NCI-H82 treated with DMSO at 0.1 percent for 48 hours (cell line): Measurements from ENCODE around the gene U2SURP.
"Not testable (repeated sequence)": the region's sequence is repeated elsewhere in the genome, so short reads cannot be mapped to it uniquely, and the experiment has no call there.

Experiments
- DNase-seq: peaks from one replicate; lab custom pipeline; 2025; ENCODE audit not compliant: unreplicated experiment; lab: John Stamatoyannopoulos, UW

U2SURP gene

DNA sequence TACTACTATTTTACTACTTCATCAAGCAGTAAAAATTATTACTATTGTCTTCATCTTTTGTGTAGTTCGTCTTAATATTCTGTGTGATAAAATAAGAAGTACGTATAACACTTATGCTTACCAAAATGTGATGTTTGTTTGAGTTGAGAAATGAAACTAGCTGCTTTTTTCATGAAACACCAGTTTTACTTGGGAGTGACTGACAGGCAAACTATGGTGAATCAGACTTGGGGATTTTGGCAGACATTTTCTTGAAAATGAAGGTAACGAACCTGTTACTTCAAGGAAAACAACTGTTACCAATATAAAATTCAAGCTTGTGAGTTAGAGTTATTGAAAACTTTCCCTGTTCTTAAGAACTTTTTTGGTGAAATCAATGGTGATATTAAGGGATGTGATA is 10.3 kb downstream of the U2SURP start:
- no peak for DNase-seq

DNA sequence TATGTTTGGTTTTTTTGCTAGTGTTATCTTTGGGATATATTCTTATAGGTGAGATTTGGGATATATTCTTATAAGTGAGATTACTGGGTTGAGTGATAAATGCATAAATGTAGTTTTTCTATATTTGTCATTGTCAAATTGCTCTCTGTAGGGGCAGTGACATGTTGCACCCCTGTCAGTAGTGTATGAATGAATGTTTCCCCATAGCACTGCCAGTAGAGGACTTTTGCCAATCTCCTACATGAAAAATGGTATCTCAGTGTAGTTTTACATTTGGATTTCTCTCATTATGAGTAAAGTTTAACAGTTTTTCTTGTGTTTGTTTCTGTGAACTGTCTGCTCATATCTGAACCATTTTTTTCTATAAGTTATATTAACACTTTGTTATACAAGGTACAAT is 13.6 kb downstream of the U2SURP start:
- DNase-seq: no peak

DNA sequence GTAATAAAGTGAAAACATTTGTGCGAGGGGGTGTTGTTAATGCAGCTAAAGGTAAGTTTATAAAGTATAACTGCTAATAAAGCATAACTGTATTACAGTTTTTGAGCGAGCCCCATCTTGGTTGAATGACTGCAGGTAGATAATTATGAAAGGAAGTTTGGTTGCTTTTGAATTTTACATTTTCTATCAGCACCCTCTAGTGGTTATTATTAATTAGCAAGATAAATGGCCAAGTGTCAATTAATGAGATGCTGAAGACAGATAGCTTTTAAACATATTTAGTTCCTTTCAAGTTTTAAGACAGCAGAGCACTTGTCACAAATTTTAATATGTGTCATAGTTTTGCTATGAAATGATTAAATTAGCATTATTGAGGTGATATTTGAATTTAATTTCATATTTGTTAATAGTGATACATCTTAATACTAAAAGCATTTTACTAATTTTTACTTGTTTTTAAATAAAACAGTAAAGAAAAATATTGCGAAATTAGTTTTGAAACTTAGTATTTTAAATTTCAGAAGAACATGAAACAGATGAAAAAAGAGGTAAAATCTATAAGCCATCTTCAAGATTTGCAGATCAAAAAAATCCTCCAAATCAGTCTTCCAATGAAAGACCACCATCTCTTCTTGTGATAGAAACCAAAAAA is 15.1 kb downstream of the U2SURP start:
- DNase-seq: peak; percentile 20

DNA sequence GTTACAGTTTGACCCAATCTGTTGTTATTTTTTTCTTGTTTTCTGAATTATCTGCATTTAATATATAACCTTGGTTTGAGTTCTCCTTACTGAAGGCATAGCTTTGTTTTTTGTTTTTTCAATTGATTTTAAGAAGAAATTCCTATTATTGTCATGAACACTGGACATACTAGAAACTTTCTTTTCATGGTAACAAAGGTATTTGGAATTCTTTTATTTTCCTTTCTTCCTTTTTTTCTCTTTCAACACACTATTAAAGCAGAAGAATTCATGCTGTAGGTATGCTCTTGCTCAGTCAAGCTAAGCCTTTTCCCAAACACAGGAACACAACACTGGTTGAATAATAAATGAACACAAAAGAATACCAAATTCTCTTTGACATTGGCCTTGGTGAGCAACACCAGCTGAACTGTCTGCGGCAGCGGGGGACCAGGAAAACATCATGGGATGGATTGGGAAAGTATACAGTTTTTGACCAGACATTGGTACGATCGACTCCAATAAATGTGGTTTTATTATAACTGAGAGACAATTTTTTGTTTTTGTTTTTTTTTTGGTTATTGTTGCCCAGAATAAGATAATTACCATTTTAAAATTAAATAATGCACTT is 23.1 kb downstream of the U2SURP start:
- no peak for DNase-seq

DNA sequence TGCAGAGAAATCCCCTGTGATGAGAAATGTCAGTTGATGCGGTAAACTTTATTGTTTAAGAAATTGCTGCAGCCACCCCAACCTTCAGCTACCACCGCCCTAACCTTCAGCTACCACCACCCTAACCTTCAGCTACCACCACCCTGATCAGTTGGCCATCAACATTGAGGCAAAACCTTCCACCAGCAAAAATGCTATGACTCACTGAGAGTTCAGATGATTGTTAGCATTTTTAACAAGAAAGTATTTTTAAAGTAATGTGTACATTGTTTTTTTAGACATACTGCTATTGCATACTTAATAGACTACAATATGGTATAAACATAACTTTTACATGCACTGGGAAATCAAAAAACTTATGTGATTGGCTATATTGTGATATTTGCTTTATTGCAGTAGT is 30.0 kb downstream of the U2SURP start:
- no peak for DNase-seq

DNA sequence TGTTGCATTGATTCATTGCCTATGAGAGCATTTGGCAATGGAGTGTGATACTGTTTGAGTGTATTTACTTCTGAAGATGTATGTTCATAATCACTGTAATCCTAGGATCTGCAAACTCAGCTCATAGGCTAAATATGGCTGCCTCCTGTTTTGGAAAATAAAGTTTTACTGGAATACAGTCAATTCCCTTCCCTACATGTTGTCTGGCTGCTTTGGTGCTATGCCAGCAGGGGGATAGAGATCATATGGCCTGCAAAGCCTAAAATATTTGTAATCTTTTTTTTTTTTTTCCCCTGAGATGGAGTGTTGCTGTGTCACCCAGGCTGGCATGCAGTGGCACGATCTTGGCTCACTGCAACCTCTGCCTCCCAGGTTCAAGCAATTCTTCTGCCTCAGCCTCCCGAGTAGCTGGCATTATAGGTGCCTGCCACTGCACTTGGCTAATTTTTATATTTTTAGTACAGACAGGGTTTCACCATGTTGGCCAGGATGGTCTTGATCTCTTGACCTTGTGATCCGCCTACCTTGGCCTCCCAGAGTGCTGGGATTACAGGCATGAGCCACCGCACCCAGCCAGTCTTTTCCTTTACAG is 30.5 kb downstream of the U2SURP start:
- DNase-seq: not testable (repeated sequence)

DNA sequence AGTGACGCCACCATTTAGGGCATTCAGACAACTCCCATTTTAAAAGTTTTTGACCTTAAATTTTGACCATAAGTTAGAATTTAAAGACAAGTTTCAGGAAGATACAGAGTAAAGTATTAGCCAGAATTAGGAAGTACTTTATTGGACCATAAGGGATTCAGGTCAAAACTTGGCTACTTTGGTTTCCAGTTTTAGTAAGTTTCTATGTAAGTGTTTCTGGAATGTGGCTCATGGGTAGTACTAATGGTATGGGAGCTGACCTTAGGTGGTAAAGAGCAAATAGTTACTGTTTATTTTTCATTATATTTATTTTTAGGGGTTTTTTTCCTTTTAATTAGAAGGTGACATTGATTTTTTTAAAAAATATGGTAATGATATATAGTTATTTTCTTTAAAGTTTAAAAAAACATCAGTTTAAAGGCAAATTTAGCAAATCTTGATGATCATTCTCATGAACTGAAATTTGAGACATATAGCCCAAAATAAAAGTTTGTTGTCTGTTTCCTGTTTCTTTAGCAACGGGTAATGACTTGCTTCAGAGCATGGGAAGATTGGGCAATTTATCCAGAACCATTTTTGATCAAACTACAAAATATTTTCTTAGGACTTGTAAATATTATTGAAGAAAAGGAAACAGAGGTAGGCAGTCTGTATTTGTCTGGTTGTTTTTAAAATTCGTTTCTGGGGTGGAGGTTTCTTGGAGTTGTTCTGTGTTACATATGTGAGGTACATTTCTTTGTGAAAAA is 34.3 kb downstream of the U2SURP start:
- DNase-seq: no peak

DNA sequence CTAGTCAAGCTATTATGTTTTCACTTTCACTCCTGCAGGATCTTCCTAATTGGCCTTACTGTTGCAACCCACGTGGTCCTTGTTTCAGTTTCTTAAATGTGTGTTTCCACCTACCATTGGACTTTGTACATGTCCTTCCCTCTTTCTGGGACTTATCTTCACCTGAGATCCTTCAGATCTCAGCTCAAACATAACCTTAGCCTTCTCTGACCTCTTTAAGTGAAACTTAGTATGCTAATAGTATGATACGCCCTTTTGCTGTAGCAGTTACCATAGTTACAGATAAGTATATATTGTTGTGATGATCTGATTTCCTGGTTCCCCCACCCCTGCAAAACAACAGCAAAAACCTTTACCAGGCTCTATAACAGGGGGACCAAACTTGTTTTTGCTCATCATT is 35.2 kb downstream of the U2SURP start:
- no peak for DNase-seq

DNA sequence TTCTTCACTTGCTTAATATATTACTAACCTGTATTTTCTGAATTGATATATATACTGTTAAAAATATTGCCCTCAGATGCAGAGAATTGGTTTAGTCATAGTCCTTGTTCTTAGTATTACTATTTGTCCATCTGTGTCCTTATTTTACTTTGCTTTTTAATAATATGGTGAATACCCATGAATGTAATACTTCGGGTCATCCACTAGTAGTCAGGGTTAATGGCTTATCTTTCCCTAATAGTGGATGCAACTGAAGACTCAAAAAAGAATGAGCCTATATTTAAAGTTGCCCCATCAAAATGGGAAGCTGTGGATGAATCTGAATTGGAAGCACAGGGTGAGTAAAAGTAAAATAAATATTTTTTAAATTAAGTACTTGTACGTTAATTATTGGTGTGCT is 36.5 kb downstream of the U2SURP start:
- no peak for DNase-seq

DNA sequence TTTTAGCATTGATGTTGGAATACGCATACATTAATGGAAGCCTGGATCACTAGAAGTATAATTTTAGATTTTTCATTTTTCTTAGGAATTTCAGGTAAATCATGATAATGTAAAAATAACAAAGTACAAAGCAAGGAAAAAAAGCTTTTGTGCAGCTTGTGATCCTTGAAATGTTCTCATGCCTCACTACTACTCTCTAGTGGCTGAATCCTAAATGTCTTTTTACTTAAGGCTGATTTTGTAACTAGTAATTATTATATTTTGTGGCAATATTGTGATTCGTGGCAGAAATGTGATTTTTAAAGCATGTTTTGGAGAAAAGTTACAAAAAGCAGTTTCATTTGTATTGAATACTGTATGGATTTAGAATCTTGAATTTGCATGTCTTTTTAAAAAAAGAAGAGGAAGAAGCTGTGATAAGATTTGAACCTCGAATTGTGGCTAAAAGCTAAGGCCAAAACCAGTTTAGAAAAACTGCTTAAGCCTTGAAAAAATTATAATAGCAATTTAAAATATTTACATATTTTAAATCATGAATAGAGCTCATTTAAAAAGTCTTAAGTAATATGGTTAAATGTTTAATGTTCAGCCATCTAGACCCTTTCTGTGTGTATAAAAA is 39.0 kb downstream of the U2SURP start:
- no peak for DNase-seq

DNA sequence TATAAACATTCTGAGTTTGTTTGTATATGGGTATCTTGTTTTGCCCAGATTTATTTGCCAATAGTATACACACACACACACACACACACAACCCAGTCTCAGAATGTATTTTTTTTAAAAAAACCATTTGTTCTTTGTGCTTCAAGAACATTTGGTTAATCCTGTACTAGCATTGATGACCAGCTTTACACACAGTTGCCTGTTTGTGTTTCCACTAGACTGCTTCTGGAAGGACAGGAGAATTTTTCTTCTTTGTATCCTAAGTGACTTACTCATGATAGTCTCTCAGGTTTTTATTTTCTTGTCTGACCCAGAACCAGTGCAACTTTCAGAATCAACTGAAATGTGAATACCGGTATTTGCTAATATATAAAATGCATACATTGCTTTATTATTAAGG is 40.5 kb downstream of the U2SURP start:
- DNase-seq: no peak

DNA sequence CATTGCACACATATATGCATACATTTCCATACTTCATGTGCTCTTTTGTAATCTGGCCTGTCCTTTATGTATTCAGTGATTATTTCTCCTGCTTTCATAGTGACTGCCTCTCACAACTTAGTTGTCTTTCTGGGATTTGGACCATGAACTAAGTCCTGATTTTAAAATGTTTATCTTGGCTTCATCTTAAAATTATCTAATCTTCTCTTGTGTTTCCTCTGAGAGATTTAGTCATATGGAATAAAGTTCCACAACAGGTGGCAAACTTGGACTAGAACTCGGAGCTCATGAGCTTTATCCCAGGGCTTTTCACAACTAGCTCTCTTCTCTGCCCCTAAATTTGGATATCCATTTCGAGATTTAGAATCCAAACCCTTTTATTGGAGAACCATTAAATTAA is 44.3 kb downstream of the U2SURP start:
- no peak for DNase-seq

DNA sequence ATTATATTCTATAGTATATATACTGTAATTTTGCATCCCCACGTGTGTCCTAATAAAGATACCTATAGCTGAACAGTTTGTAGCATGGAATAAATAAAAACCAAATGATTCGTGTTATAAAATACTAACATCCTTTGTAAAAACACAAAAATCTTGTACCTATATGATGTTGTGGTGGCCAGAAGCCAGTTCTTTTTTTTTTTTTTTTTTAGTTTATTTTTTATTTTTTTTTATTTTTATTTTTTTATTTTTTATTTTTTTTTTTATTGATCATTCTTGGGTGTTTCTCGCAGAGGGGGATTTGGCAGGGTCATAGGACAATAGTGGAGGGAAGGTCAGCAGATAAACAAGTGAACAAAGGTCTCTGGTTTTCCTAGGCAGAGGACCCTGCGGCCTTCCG is 44.7 kb downstream of the U2SURP start:
- DNase-seq: not testable (repeated sequence)

DNA sequence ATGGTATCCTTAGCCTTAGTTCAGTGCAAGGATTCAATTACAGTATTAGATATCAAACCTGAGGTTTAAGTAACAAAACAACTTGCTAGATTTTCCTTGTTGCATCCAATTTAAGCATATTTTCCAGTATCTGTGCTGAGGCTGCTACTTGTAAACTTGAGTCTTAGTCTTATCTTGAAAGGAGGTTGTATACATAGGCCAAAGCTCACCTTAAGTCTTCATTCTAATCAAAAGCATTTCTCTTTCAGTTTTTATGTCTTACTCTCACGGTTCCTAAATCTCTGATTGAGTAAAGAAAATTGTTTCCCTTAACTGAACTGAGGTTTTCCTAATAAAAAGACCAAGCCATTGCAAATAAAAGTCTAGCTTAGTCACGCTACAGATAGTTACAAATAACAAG is 52.6 kb downstream of the U2SURP start:
- DNase-seq: no peak

DNA sequence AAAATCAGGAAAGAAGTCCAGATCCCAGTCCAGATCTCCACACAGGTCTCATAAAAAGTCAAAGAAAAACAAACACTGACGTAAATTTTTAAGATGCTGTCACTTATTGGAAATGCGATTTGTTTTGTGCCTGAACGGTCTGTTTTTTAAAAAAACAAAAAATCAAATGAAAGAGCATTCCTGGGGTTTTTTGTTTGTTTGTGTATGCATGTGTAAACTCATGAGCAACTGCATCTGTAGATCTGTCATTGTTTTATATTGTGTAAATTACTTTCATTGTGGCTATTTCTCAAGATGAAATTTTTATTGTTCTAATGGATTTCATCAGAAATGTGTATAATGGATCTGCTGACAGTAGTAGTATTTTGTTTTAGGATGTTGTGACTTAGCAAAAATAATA is 55.0 kb downstream of the U2SURP start:
- DNase-seq: no peak

DNA sequence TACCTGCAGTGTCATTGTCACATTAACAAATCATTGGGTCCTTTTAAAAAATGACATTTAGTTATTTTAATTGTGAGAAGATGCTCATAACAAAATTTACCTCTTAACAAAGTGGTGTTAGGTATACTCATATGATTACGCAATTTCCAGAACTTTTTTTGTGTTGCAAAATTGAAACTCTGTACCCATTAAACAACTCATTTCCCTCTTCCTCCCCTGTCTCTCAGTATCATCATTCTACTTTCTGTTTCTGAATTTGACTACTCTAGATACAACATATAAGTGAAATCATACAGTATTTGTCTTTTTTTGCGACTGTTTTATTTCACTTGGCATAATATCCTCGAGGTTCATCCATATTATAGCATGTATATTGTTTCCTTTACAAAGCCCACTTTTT is 59.5 kb downstream of the U2SURP start:
- DNase-seq: no peak

DNA sequence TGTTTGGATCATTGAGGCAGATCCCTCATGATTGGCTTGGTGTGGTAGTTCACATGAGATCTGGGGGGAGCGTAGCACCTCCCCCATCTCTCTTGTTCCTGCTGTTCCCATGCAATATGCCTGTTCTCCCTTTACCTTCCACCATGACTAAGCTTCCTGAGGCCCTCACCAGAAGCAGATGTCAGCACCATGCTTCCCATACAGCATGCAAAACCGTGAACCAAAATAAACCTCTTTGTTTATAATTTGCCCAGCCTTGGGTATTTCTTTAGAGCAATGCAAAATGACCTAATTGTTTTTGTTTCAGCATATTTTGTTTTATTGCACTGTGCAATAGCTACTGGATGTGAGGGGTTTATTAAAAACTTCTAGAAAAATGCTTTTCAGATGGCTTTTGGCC is 61.6 kb downstream of the U2SURP start:
- DNase-seq: no peak

DNA sequence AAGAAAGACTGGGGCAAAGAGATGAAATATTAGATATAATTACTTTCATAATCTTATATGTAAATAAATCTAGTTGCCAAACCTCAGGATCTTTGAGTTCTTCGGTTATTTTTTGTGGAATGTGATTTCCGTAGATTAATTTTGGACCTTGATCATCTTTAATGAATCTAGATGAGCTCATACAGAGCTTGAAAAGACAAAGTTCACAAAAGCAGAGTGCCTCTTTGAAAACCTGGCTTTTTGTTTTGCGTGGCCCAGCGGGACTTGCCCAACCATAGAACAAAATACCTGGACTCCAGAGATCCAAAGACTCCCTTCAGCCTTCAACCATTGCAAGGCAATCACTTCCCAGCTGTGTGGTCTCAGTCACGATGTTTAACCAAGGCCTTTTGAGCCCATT is 63.4 kb downstream of the U2SURP start:
- no peak for DNase-seq

DNA sequence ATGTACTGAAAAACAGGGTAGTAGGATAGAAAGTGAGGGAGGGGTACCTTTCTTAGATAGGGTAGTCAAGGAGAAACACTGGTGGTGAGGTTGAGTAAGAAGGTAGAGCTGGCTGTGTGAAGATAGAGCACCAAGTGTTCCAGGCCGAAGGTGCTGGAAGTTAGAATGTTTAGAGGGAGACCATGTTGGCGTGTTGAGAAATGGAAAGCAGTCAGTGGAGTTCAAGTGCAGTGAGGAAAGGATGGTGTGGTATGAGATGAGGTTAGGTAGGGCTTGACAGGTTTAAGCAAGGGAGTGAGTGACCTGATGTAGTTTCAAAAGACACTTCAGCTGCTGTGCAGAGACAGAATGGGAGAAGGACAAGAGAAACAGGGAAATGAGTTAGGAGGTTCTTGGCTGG is 64.0 kb downstream of the U2SURP start:
- DNase-seq: peak; percentile 21

DNA sequence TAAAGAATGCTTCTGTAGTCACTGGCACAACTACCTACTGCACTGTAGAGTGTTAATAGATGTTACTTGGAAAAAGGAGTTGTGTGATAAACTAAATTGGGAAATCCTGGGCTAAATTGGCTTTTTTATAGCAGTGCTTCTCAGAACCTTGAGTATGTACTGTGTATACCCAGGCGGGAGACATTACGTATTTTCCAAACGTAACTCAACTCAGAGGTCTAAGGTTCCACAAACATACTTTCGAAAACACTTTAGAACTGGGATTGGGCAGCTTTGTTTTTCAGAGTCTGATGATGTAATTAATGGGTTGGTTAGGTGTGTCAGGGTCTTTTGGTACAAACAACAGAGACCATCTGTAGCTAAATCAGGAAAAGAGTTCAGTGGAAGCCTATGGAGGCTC is 64.7 kb downstream of the U2SURP start:
- peak; percentile 17 for DNase-seq

DNA sequence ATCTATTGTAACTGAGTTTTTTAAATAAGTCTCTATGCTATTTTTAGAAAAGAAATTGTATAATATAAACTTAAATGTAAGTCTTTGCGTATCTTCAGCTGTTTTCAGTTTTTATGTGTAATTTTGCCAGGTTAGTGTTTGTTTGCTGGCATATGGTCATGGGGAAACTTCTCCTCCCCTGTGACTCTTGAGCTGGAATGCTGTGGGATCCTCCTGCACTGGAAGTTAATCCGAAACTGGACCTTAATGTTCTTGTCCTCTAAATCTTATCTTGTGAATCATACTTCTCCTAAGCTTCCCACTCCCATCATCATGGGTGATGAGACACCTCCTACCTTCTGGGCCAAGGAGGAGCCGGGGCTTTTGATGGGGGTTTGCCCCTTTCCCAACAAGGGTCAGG is 65.8 kb downstream of the U2SURP start:
- DNase-seq: no peak

DNA sequence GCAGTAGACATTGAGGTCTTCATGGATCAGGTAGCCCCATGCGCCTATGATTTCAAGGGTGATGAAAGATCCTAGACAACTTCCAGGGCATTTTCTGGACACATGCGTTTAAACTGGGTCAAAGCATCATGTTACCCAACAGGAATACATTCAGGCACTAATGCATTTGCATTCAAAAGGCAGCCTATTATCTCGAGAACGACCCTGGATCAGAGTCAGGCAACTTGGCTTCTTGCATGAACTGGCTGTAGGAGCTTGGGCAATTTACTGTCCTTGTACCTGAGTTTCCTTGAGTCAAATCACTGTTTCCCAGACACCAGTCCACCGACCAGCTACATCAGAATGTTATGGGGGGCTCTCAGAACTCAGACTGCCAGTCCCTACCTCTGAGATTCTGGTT is 66.7 kb downstream of the U2SURP start:
- no peak for DNase-seq
